ENCODE data around the gene TBC1D7. TPM values are rescaled to one million over a fixed set of nuclear protein-coding genes. Genes with fewer than 3 reads are reported as not detected.

Gene TBC1D7
- total RNA-seq, 2 experiments from 2014 or later = 19.0 to 23.5 TPM

- peak overlapping the region; percentile 78 for H3K27ac Mint-ChIP-seq
- POLR2A ChIA-PET = interaction anchor here (3.2 kb wide), 1 partner anchor 24 kb away, joined by 21 read pairs; the partner anchor contains the start of gene TBC1D7
- no peak overlapping the region for H3K4me3 Mint-ChIP-seq
- DNase-seq (no peak), ATAC-seq (ENCODE audit: low read depth) (no peak)
- H3K27me3 Mint-ChIP-seq = no peaks in the 10 kb centered on the region
- peaks cover 39% of the 10 kb centered on the region for H3K36me3 Mint-ChIP-seq
- peaks cover 23% of the 10 kb centered on the region for H3K4me1 Mint-ChIP-seq
- no peaks in the 10 kb centered on the region for H3K9me3 Mint-ChIP-seq
Observed at GRCh38 chr6:13303668-13304017, 24.7 kb downstream of the TBC1D7 start.

DNA sequence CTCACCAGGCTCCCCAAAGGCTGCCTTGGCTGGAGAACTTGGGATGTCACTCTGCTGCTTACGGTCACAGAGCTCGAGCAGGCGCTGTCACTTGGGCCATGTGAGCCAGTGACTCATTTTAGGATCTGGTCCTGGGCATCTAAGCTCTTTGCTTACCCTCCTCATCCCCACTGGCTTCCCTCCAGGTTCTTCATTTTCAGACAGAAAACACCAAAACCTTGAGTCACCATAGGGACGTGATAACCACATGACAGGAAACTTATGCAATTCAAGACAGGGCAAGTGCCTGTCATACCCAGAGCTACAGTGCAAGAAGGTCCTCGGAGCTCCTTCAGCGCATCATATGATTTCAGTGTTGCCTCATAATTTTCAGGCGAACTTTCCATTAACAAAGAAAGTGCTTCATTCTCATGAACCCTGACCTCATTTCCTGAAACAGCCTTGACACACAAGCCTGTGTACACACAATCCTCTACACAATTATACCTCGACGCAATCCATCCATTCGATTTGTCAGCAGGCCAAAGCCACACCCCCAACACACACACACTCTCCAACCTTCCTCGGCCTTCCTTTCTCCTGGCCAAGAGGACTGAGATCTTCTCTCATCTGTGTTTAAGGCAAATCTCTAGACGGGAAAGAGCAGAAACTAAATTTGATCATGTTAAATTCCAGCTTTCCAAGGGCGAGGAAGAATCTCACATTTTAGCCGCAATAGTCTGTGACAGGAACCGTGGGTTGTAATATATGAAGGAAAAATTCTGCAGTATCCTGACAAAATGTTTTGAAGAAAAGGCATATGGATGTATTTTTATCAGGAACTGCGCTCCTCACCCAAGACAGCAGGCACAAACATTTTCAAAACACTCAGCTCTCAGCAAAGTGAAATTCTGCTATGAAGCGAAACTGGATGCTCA, 25.3 kb downstream of the TBC1D7 start:
- peaks cover 41% of the 10 kb centered on the region for H3K36me3 Mint-ChIP-seq

DNA sequence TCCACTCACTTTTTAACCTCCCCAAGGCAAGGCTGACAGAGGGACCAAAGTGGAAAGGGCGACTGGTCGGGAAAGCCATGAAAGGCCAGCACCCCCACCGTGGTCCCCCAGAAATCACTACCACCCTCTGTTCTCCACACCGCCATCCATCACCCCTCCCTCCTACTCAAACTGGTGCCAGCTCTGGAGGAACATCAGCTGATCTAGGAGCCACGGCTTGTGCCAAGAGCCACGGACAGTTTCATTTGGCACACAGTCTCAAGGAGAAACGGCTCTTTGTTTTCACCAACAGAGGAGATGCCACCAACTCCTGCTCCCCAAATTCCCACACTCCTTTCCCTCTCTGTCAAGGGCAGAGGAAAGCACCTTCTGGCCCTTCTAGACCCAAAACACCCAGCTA, 26.0 kb downstream of the TBC1D7 start:
- ATAC-seq (ENCODE audit: low read depth) (no peak), DNase-seq (no peak)
- H3K27ac Mint-ChIP-seq = peak overlapping the region; percentile 76
- H3K36me3 Mint-ChIP-seq = peaks cover 38% of the 10 kb centered on the region
- H3K4me3 Mint-ChIP-seq = no peak overlapping the region
- no peaks in the 10 kb centered on the region for H3K27me3 Mint-ChIP-seq
- no peaks in the 10 kb centered on the region for H3K9me3 Mint-ChIP-seq
- peaks cover 21% of the 10 kb centered on the region for H3K4me1 Mint-ChIP-seq
- POLR2A ChIA-PET = interaction anchor here (0.7 to 3.2 kb wide), 3 partner anchors 13 to 273 kb away, joined by 3 to 21 read pairs (median 4); partner anchors contain the start of genes SIRT5 and TBC1D7

More for the DNA sequence above, 25.3 kb downstream of the TBC1D7 start:
- ATAC-seq (ENCODE audit: low read depth) (peak; percentile 91), DNase-seq (no peak)
- Mint-ChIP-seq H3K4me1 (peaks cover 23% of the 10 kb centered on the region), H3K9me3 (no peaks in the 10 kb centered on the region), H3K4me3 (peak overlapping the region; percentile 17), H3K27me3 (no peaks in the 10 kb centered on the region), H3K27ac (peak overlapping the region; percentile 76)
- POLR2A ChIA-PET = interaction anchor here (1.1 to 3.2 kb wide), 2 partner anchors 25 to 272 kb away, joined by 4 to 21 read pairs; partner anchors contain the start of genes SIRT5 and TBC1D7

DNA sequence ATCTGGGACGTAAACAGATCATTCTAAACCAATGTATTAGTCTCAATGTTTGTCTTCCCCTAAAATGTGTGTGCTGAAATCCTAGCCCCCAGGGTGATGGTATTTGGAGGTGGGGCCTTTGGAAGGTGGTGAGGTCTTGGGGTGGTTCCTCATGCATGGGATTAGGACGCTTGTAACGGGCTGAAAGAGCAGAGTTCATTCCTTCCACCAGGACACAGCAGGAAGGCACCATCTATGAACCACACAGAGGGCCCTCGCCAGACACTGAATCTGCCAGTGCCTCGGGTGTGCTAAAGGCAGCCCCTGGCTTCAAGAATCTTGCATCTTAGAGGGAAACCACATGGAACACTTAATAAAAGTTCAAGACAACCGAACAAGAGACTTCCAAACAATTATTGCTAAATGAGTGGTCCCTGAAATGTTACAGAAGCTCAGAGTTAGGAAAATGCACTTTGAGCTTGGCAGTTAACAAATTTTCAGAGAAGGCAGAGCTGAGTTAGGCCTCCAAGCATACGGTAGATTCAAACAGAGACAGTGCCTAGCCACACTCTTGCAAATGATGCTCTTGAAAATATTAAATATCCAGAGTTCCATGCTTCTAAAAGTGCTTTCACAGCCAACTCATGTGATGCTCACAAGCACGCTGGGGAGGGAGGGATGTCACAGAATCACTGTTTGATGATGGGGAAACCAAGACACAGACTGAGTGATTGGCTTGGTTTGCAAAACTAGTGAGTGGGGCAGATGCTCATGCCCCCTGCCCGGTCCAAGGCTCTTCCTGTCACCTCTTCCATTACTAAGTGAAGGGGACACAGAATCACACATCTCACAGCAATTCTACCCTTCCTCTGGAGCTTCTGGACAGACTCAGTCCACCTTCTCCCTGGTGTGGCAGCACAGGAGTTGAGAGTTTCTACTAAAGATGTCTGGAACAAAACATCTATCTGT, 27.4 kb downstream of the TBC1D7 start:
- H3K9me3 Mint-ChIP-seq = no peaks in the 10 kb centered on the region
- no peaks in the 10 kb centered on the region for H3K27me3 Mint-ChIP-seq
- H3K27ac Mint-ChIP-seq = peak overlapping the region; percentile 67
- POLR2A ChIA-PET = interaction anchor here (3.2 kb wide), 1 partner anchor 27 kb away, joined by 21 read pairs; the partner anchor contains the start of gene TBC1D7
- H3K4me3 Mint-ChIP-seq = no peak overlapping the region
- DNase-seq = no peak
- H3K4me1 Mint-ChIP-seq = peaks cover 21% of the 10 kb centered on the region
- peaks cover 30% of the 10 kb centered on the region for H3K36me3 Mint-ChIP-seq
- no peak for ATAC-seq (ENCODE audit: low read depth)

- no peaks in the 10 kb centered on the region for H3K9me3 Mint-ChIP-seq
- DNase-seq (no peak), ATAC-seq (ENCODE audit: low read depth) (no peak)
- H3K27ac Mint-ChIP-seq = no peak overlapping the region
- no peaks in the 10 kb centered on the region for H3K27me3 Mint-ChIP-seq
- no peak overlapping the region for H3K4me3 Mint-ChIP-seq
- POLR2A ChIA-PET = no interaction called here
- peaks cover 29% of the 10 kb centered on the region for H3K36me3 Mint-ChIP-seq
- peaks cover 21% of the 10 kb centered on the region for H3K4me1 Mint-ChIP-seq
Observed at GRCh38 chr6:13299918-13300317, 28.4 kb downstream of the TBC1D7 start.

DNA sequence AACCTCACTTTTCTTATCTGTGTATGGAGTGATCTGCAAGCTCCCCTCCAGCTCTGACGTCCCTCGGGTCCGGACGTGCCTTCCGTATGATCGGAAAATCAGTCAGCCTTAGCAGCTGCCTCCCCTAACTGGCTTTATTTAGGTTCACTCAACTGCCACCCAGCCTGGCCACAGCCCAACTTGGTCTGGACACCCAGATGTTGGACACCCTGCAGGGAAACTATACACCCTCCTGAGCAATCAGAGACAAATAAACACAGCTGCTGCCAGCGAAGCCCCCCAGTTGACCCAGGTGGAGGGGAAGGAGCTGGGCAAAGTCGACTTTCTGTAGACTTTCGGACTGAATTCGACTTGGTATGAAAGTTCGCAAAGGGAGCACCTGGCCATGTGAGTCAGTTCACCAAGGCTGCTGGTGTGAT, 28.9 kb downstream of the TBC1D7 start:
- H3K36me3 Mint-ChIP-seq = peaks cover 35% of the 10 kb centered on the region
- no peaks in the 10 kb centered on the region for H3K9me3 Mint-ChIP-seq
- H3K27ac Mint-ChIP-seq = no peak overlapping the region
- DNase-seq (no peak), ATAC-seq (ENCODE audit: low read depth) (no peak)
- H3K4me3 Mint-ChIP-seq = no peak overlapping the region
- no peaks in the 10 kb centered on the region for H3K27me3 Mint-ChIP-seq
- POLR2A ChIA-PET = no interaction called here
- peaks cover 19% of the 10 kb centered on the region for H3K4me1 Mint-ChIP-seq

DNA sequence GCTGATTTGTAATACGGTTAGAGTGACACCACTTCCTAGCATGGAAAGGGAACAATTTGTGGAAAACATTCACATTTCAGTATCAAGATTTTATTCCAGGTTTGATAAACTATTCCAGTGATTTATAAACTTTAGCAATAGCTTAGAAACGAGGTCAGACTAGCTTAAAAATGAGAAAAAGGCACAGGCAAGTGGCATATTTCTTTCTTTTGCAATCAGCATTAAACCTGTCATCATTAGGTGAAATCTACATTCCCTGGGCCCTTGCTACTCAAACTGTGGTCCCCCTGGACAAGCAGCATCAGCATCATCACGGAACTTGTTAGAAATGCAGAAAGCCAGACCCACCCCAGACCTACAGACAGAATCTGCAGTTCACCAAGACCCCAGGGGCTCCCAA, 29.9 kb downstream of the TBC1D7 start:
- peaks cover 13% of the 10 kb centered on the region for H3K4me1 Mint-ChIP-seq
- H3K36me3 Mint-ChIP-seq = peaks cover 38% of the 10 kb centered on the region
- H3K27ac Mint-ChIP-seq = no peak overlapping the region
- POLR2A ChIA-PET = no interaction called here
- ATAC-seq (ENCODE audit: low read depth) (no peak), DNase-seq (no peak)
- H3K4me3 Mint-ChIP-seq = no peak overlapping the region
- H3K27me3 Mint-ChIP-seq = no peaks in the 10 kb centered on the region
- no peaks in the 10 kb centered on the region for H3K9me3 Mint-ChIP-seq

- Mint-ChIP-seq H3K27ac (no peak overlapping the region), H3K27me3 (no peaks in the 10 kb centered on the region), H3K4me1 (peaks cover 3% of the 10 kb centered on the region), H3K36me3 (peaks cover 37% of the 10 kb centered on the region), H3K4me3 (no peak overlapping the region), H3K9me3 (no peaks in the 10 kb centered on the region)
- DNase-seq (no peak), ATAC-seq (ENCODE audit: low read depth) (no peak)
- POLR2A ChIA-PET = no interaction called here
Observed at GRCh38 chr6:13297391-13297790, 30.9 kb downstream of the TBC1D7 start.

DNA sequence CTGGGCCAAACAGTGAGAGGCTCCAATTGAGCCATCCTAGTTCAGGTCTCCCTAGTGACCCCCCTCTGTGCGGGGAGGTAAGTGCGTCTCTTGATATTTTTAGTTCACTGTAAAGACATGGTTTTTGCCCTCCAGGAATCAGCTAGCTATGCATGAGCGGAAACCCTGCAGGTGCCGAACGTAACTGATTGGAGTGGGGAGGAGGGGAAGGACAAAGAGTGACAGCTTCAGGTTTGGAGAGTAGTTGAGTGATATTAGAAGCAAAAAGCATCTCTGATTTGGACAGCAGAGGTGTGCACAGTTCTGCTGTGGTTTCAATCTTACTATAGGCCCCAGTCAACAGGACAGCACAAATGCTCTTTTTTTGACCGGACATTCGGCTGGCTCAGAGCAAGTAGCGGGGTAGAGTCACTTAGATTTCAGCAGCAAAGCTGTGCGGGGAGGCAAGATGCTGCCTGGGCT, 31.8 kb downstream of the TBC1D7 start:
- DNase-seq (no peak), ATAC-seq (ENCODE audit: low read depth) (no peak)
- POLR2A ChIA-PET = no interaction called here
- Mint-ChIP-seq H3K36me3 (peaks cover 38% of the 10 kb centered on the region), H3K27ac (no peak overlapping the region), H3K27me3 (no peaks in the 10 kb centered on the region), H3K9me3 (no peaks in the 10 kb centered on the region), H3K4me3 (no peak overlapping the region), H3K4me1 (no peaks in the 10 kb centered on the region)

GRCh38 chr6:13295576-13295975, 32.8 kb downstream of the TBC1D7 start:
- Mint-ChIP-seq H3K27me3 (no peaks in the 10 kb centered on the region), H3K4me3 (no peak overlapping the region), H3K4me1 (no peaks in the 10 kb centered on the region), H3K27ac (no peak overlapping the region), H3K36me3 (peaks cover 39% of the 10 kb centered on the region), H3K9me3 (no peaks in the 10 kb centered on the region)
- ATAC-seq (ENCODE audit: low read depth) (no peak), DNase-seq (no peak)
- POLR2A ChIA-PET = no interaction called here

GRCh38 chr6:13294499-13295069, 33.8 kb downstream of the TBC1D7 start:
- POLR2A ChIA-PET = no interaction called here
- Mint-ChIP-seq H3K27me3 (no peaks in the 10 kb centered on the region), H3K36me3 (peaks cover 44% of the 10 kb centered on the region), H3K9me3 (peaks cover 1% of the 10 kb centered on the region), H3K4me3 (no peak overlapping the region), H3K27ac (no peak overlapping the region), H3K4me1 (no peaks in the 10 kb centered on the region)
- DNase-seq (no peak), ATAC-seq (ENCODE audit: low read depth) (no peak)

DNA sequence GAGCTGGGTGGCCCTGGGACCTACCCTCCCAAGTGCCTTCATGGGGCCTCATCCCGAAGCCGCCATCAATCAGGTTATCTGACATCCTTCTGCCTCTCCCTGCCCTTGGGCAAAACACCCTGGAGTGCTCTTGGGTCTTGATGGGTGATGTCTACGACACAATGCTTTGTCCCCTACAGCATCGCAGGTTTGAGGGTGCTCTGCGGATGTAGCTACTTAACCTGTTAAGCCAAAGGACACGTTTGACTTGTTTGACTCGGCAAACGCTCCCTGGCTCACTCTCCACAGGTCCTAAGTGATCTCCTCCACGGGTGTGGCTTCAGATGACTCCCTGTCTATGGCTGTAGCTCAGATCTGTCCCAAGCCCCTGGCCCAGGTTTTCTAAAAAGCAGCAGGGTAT, 35.6 kb downstream of the TBC1D7 start:
- H3K4me1 Mint-ChIP-seq = no peaks in the 10 kb centered on the region
- ATAC-seq (ENCODE audit: low read depth) = no peak

DNA sequence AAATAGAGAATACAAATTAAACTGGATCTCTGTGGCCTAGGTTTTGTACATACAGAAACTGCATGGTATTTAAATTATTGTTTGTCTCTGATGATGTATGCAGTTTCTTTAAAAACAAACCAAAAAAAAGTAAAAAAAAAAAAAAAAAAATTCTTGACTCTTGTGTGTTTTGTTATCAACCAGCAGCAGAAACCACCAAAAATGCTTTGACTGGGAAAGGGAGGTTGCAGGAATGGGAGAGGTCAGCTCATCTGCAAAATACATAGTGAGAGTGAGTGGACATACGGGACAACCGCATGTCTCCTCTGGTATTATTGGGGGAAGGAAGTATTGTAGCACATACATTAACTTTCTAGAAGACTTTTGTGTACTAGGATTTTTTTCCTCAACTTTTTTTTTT, 38.0 kb downstream of the TBC1D7 start:
- H3K36me3 Mint-ChIP-seq = peaks cover 67% of the 10 kb centered on the region
- H3K9me3 Mint-ChIP-seq = peaks cover 13% of the 10 kb centered on the region
- no peak for ATAC-seq (ENCODE audit: low read depth)
- no peaks in the 10 kb centered on the region for H3K4me1 Mint-ChIP-seq
- H3K27ac Mint-ChIP-seq = no peak overlapping the region
- no peak for DNase-seq
- POLR2A ChIA-PET = no interaction called here
- H3K4me3 Mint-ChIP-seq = no peak overlapping the region
- H3K27me3 Mint-ChIP-seq = no peaks in the 10 kb centered on the region

More for the DNA sequence above, 35.6 kb downstream of the TBC1D7 start:
- Mint-ChIP-seq H3K9me3 (peaks cover 1% of the 10 kb centered on the region), H3K36me3 (peaks cover 50% of the 10 kb centered on the region), H3K27ac (no peak overlapping the region), H3K27me3 (no peaks in the 10 kb centered on the region), H3K4me3 (no peak overlapping the region)
- POLR2A ChIA-PET = no interaction called here
- no peak for DNase-seq
